Measurements from ENCODE around the gene ZNF33A.
A peak's percentile ranks its signal among the peaks of the same experiment; 100 is the strongest.
"Not testable (repeated sequence)": the region's sequence is repeated elsewhere in the genome, so short reads cannot be mapped to it uniquely, and the experiment has no call there.

The ZNF33A gene

DNA sequence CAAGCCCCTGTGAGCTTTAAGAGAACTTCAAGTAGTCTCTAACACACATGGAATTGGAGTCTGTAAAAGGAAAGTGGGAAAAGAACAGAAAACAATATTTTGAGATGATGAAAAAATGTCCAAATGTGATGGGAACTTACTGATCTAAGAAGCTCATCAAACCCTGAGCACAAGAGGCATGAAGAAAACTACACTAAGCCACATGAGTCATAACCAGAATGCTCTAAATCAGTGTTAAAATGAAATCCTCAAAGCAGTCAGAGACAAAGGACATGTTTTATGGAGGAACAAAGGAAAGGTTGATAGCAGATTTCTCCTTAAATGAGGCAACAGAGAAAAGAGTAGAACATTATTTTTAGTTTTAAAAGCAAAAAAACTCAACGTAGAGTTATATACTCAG lies 37.2 kb downstream of the ZNF33A start:
- DNase-seq, result no peak

DNA sequence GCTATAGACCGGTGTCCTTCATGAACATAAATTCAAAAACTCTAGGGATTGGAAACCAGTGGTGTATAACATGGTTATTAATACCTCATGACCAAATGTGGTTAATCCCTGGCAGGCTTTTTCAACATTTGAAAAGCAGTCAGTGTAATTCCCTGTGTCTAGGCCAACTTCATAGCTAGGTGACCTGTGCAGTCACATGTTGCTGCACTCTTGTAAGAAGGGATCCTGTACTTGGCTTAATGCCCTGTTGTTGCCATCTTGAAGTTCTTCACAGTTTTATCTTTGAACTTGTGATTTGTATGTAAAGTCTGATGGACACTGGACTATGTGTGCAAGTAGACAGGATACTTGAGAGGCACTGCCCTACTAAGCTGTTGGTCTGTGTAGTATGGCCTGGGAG lies 39.7 kb downstream of the ZNF33A start:
- no peak for DNase-seq

DNA sequence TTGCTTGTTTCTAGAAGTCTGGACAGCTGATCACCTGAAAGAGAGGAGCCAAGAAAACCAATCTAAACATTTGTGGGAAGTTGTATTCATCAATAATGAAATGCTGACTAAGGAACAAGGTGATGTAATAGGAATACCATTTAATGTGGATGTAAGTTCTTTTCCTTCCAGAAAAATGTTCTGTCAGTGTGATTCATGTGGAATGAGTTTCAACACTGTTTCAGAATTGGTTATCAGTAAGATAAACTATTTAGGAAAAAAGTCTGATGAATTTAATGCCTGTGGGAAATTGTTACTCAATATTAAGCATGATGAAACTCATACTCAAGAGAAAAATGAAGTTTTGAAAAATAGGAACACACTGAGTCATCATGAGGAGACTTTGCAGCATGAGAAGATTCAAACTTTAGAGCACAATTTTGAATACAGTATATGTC lies 43.9 kb downstream of the ZNF33A start:
- DNase-seq, result no peak

GRCh38 chr10:38055274-38055894 lies 44.9 kb downstream of the ZNF33A start:
- DNase-seq, result not testable (repeated sequence)

- not testable (repeated sequence) for DNase-seq
Observed at GRCh38 chr10:38069663-38070062, 59.2 kb downstream of the ZNF33A start.

- DNase-seq, result no peak
Observed at GRCh38 chr10:38070501-38070900, 60.0 kb downstream of the ZNF33A start.

DNA sequence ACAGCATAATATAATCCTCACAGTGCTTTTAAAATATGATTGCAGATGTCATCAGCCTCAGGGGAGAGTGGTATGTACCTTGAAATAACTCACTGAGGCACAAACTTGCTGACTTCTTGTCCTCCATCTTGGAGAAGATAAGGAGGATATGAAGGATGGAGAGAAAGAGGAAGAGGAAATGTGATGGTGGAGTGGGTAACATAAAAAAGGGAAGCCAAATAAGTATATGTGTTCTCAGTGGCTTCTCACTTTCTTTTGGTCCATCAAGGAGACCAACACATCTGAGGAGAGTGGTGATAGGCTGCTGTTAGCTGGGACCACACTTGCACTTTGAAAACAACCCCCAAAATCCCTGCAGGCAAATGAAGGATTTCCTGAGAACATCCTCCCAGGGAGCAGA lies 62.1 kb downstream of the ZNF33A start:
- DNase-seq, result no peak

DNA sequence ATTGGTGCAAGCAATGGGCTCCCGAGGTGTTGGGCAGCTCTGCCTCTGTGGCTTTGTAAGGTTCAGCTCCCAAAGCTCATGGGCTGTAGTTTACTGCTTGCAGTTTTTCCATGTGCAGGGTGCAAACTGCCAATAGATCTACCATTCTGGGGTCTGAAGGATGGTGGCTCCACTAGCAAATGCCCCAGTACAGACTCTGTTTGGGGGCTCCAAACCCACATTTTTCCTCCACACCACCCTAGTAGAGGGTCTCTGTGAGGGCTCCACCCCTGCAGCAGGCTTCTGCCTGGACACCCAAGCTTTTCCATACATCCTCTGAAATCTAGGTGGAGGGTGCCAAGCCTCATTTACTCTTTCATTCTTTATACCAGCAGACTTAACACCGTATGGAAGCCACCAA lies 66.2 kb downstream of the ZNF33A start:
- DNase-seq, result no peak

GRCh38 chr10:38093318-38093717 lies 82.8 kb downstream of the ZNF33A start:
- DNase-seq, result not testable (repeated sequence)

- DNase-seq, result no peak
Observed at GRCh38 chr10:38093816-38094157, 83.3 kb downstream of the ZNF33A start.

- peak; percentile 97 for DNase-seq
Observed at GRCh38 chr10:38094158-38094926, 83.9 kb downstream of the ZNF33A start, which contains the start of gene ZNF37A. Gene ZNF37A (plus strand): TSS chr10:38094337. CDS start chr10:38096618, 2,281 bp downstream.

DNA sequence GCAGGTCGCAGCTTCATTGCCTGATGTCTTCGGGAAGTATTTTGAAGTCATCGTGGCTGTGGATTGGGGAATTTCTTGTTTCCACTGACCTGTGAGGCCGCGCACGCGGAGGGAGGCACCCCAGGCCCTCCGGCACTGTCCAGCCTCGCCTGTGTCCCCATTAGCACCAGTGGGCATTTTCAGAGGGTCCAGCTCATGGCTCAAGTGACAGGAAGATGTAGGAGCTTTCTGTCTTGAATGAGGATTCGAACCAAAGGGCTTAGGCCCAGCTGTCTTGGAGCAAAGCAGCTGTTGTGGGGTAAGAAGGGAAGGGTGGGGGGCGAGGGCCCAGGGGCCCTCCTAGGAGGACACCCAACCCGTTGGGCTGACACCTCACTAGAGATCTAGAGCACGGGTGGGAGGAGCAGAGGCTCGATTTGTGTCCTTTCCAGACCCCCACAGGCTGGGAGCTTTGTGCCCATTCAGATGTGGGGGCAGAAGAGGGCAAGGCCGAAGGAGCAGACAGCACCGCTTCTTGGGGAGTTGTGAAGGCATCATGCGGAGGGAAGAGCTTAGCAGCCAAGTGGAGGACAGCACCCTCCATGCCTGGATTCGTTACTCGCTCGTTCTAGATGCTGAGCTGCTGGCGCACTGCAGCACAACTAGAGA lies 84.6 kb downstream of the ZNF33A start:
- DNase-seq, result no peak

DNA sequence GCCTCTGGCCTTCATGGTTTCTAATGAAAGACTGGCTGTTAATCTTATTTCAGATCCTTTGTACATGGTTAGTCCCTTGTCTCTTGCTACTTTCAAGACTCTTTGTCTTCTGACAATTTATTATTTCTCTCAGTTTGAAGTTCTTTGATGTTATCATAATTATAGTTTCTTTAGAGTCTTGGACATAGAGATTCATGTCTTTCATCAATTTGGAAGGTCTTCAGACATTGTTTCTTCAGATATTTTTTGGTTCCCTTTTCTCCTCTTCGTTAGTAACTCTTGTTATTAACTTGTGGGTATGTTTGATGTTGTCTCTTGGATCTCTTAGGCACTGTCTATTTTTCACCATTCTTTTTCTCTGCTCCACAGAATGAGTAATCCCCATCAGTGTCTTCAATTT lies 92.4 kb downstream of the ZNF33A start:
- DNase-seq, result no peak

DNA sequence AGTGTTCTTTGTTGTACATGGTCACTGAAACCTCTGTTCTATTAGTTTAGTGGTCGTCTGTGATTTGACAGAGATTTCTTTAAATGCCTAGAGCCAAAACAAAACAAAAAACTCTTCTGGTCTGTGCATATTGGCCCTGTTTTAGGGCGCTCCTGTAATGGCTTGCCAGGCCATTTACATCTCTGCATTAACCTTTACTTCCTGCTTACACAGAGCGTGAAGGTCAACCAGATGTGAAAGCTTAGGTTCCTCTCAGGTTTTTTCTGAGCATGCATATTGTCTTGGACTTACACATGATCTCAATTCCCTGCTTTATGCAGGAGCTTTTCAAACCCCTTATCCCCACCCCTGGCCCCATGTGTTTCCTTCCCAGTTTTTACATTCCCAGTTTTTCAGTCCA lies 93.3 kb downstream of the ZNF33A start:
- no peak for DNase-seq

DNA sequence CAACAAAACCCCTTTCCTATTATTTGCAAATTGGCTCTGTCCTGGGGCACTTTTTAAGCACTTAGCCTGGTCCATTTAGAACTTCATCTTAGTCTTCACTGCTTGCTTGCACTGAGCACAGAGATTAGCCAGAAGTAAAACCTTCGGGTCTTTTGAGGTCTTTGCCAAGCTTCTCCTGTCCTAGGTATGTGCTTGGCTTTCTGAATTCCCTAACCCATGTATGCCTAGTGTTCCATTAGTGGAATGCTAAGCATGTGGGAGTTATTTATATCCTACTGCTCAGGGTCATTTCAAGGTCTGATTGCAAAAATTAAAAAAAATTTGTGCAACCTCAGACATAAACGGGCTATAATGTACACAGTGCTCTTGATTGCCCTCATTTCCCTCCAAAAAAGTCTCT lies 101.7 kb downstream of the ZNF33A start:
- no peak for DNase-seq

Data from NCI-H1694 (cell line).